ENCODE measurements around the gene HBD.

- TF ChIP-seq TOX (CRISPR knock-in tag; IDR thresholded peaks at IDR 0.05; ENCODE audit: borderline replicate concordance) (no peak), SNAI2 (CRISPR knock-in tag; IDR thresholded peaks at IDR 0.05) (no peak), BACH2 (CRISPR knock-in tag; IDR thresholded peaks at IDR 0.05; ENCODE audit: borderline replicate concordance) (no peak), ZNF70 (CRISPR knock-in tag; IDR thresholded peaks at IDR 0.05) (no peak), ZC3H10 (CRISPR knock-in tag; IDR thresholded peaks at IDR 0.05) (no peak), CREB5 (CRISPR knock-in tag; IDR thresholded peaks at IDR 0.05; ENCODE audit: low read depth) (no peak), ARNTL (CRISPR knock-in tag; IDR thresholded peaks at IDR 0.05; ENCODE audit: borderline replicate concordance, low read depth) (no peak)
- TF ChIP-seq, protein P1, sequence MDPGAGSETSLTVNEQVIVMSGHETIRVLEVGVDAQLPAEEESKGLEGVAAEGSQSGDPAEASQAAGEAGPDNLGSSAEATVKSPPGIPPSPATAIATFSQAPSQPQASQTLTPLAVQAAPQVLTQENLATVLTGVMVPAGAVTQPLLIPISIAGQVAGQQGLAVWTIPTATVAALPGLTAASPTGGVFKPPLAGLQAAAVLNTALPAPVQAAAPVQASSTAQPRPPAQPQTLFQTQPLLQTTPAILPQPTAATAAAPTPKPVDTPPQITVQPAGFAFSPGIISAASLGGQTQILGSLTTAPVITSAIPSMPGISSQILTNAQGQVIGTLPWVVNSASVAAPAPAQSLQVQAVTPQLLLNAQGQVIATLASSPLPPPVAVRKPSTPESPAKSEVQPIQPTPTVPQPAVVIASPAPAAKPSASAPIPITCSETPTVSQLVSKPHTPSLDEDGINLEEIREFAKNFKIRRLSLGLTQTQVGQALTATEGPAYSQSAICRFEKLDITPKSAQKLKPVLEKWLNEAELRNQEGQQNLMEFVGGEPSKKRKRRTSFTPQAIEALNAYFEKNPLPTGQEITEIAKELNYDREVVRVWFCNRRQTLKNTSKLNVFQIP (CRISPR knock-in tag; IDR thresholded peaks at IDR 0.05; ENCODE audit: borderline replicate concordance, low read depth), result no peak
Observed at GRCh38 chr11:5192738-5193137, 41.5 kb downstream of the HBD start.

Data from SK-N-SH treated with all-trans-retinoic acid at 6 μM for 48 hours (cell line).